Lower lobe of right lung (tissue), 2 donors: Measurements from ENCODE around the gene ATG14. TPM values are rescaled to one million over a fixed set of nuclear protein-coding genes. Genes with fewer than 3 reads are reported as not detected.
"Not testable (repeated sequence)": the region's sequence is repeated elsewhere in the genome, so short reads cannot be mapped to it uniquely, and the experiment has no call there.

ENCODE experiments used
- ATAC-seq, 2 donors: fragments of 200-7000 bp; cut with Tn5 transposase; one replicate each; pipeline ENCODE4 v1.9.1; 2020 to 2022; ENCODE audit warnings: mild to moderate bottlenecking in 2 of 2, moderate library complexity in 2 of 2
- DNase-seq: peaks from one replicate; pipeline ENCODE4 v3.0.0-alpha.2; 2020
- H3K27ac ChIP-seq: fragments of 200-600 bp; one replicate; pipeline ENCODE4 v1.8.0; 2022
- H3K27me3 ChIP-seq: fragments of 200-600 bp; one replicate; pipeline ENCODE4 v1.8.0; 2022; ENCODE audit warnings: low read depth
- H3K36me3 ChIP-seq: fragments of 200-600 bp; one replicate; pipeline ENCODE4 v1.8.0; 2022; ENCODE audit warnings: mild to moderate bottlenecking
- H3K4me1 ChIP-seq: fragments of 200-600 bp; one replicate; pipeline ENCODE4 v1.8.0; 2022
- H3K4me3 ChIP-seq: fragments of 200-600 bp; one replicate; pipeline ENCODE4 v1.8.0; 2022; ENCODE audit warnings: mild to moderate bottlenecking
- H3K9me3 ChIP-seq: fragments of 200-600 bp; one replicate; pipeline ENCODE4 v1.8.0; 2022
- CTCF ChIP-seq: fragments of 200-600 bp; IDR thresholded peaks from one replicate; pipeline ENCODE4 v1.8.0; 2022; ENCODE audit warnings: antibody characterized with exemption, mild to moderate bottlenecking
- intact Hi-C: fragments of 100-400 bp; cut with DNase I; formaldehyde crosslinking; loops from one replicate; pipeline ENCODE4 v1.11.0; 2022
- total RNA-seq: library from RNA; stranded (reverse); fragmentation: NEBNext Ultra II Directional; extraction: Animal tissue kit (Norgen Biotek cat#: 25700); gene quantifications from one replicate; pipeline ENCODE4 v1.2.1, GENCODE V29; 2021
- donor health status: DM: no; HTN: yes; CAD: no; lungs with severe emphysema.

Gene ATG14
- total RNA-seq, 1 donor from 2014 or later: 9.8 TPM

GRCh38 chr14:55386037-55386808, 25.4 kb downstream of the ATG14 start:
- Histone ChIP-seq H3K36me3 (peaks cover 86% of the 10 kb centered on the region), H3K9me3 (no peaks in the 10 kb centered on the region), H3K4me1 (no peaks in the 10 kb centered on the region), H3K27ac (peak overlapping the region; percentile 21), H3K27me3 (no peaks in the 10 kb centered on the region), H3K4me3 (no peak overlapping the region)
- no peak for TF ChIP-seq CTCF
- intact Hi-C loops: no loop called here
- ATAC-seq (peak in 1 of 2 donors; percentile 52), DNase-seq (no peak)

DNA sequence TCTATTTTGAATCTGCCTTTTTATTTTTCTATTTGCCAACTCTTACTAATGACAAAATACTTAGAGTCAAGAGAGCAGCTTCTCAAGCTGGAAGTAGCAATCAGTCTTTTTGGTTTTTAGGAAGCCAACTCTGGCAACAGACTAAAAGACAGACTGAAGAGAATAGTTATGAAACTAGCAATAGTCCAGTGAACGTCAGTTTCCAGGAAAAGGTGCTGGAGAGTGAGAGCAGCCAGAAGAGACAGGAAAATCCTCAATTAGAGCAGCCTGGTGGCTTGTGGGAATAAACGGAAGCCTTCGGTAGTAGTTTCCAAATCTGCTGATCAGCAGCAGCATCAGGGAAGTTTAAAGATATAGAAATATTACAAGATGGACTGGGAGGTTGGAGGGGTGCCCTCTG, 27.1 kb downstream of the ATG14 start:
- Histone ChIP-seq H3K27ac (no peak overlapping the region), H3K9me3 (no peaks in the 10 kb centered on the region), H3K27me3 (no peaks in the 10 kb centered on the region), H3K4me1 (no peaks in the 10 kb centered on the region), H3K4me3 (no peak overlapping the region), H3K36me3 (peaks cover 94% of the 10 kb centered on the region)
- ATAC-seq (no peak), DNase-seq (no peak)
- intact Hi-C loops: no loop called here
- no peak for TF ChIP-seq CTCF

- no peaks in the 10 kb centered on the region for H3K4me1 ChIP-seq
- no peak overlapping the region for H3K27ac ChIP-seq
- H3K27me3 ChIP-seq: no peaks in the 10 kb centered on the region
- no peaks in the 10 kb centered on the region for H3K9me3 ChIP-seq
- DNase-seq (no peak), ATAC-seq (peak in 1 of 2 donors; percentile 36)
- no peak overlapping the region for H3K4me3 ChIP-seq
- intact Hi-C loops: no loop called here
- peaks cover 94% of the 10 kb centered on the region for H3K36me3 ChIP-seq
- no peak for TF ChIP-seq CTCF
Observed at GRCh38 chr14:55383541-55384140, 28.0 kb downstream of the ATG14 start.

DNA sequence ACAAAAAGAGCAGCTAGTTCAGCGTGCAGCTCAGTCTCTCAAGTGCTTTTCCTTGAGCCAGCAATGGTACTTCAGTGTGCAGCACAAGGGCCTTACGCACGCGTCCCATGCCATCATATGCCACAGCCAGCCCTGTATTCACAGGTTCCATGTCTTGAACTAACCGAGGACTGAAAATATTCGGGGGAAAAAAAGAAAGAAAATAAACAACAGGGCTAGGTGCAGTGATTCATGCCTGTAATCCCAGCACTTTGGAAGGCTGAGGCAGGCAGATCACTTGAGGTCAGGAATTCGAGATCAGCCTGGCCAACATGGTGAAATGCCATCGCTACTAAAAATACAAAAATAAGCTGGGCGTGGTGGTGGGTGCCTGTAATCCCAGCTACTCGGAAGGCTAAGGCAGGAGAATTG, 28.6 kb downstream of the ATG14 start:
- H3K4me1 ChIP-seq, DNase-seq, H3K9me3 ChIP-seq, H3K27me3 ChIP-seq, intact Hi-C loops, H3K4me3 ChIP-seq, H3K27ac ChIP-seq: not testable (repeated sequence)
- peak; percentile 41 to 78 for ATAC-seq
- H3K36me3 ChIP-seq: peaks cover 94% of the 10 kb centered on the region

GRCh38 chr14:55382483-55382882, 29.1 kb downstream of the ATG14 start:
- Histone ChIP-seq H3K4me3 (no peak overlapping the region), H3K27me3 (no peaks in the 10 kb centered on the region), H3K9me3 (no peaks in the 10 kb centered on the region), H3K27ac (no peak overlapping the region), H3K36me3 (peaks cover 97% of the 10 kb centered on the region), H3K4me1 (no peaks in the 10 kb centered on the region)
- TF ChIP-seq CTCF: no peak
- intact Hi-C loops: no loop called here
- ATAC-seq (no peak), DNase-seq (no peak)

GRCh38 chr14:55381561-55381960, 30.1 kb downstream of the ATG14 start:
- H3K4me3 ChIP-seq: no peak overlapping the region
- DNase-seq (no peak), ATAC-seq (no peak)
- H3K9me3 ChIP-seq: no peaks in the 10 kb centered on the region
- H3K27me3 ChIP-seq: no peaks in the 10 kb centered on the region
- peaks cover 97% of the 10 kb centered on the region for H3K36me3 ChIP-seq
- H3K4me1 ChIP-seq: no peaks in the 10 kb centered on the region
- no peak overlapping the region for H3K27ac ChIP-seq
- TF ChIP-seq CTCF: no peak
- intact Hi-C loops: no loop called here
